OCI-LY1 (cell line): ENCODE data around the gene RAB6C.
"Not testable (repeated sequence)": the region's sequence is repeated elsewhere in the genome, so short reads cannot be mapped to it uniquely, and the experiment has no call there.

Experiments
- H2AFZ ChIP-seq: fragments of 200-600 bp; sonication (generic), shearing (Covaris generic); 2 replicates; pipeline ENCODE4 v1.6.0; 2014; ENCODE audit warnings: antibody characterized with exemption, mild to moderate bottlenecking, low read length
- H3F3A ChIP-seq: fragments of 200-600 bp; sonication (generic), shearing (Covaris generic); 2 replicates; pipeline ENCODE4 v1.6.0; 2014; ENCODE audit warnings: mild to moderate bottlenecking, antibody characterized with exemption, low read length, moderate library complexity; ENCODE audit not compliant: insufficient read depth
- H3K27ac ChIP-seq: fragments of 200-600 bp; sonication (generic); 2 replicates; pipeline ENCODE4 v1.5.1; 2014; ENCODE audit warnings: low read length, mixed run types, mild to moderate bottlenecking, low read depth; ENCODE audit not compliant: poor library complexity, severe bottlenecking
- H3K27me3 ChIP-seq: fragments of 200-600 bp; sonication (generic); 2 replicates; pipeline ENCODE4 v1.6.0; 2014; ENCODE audit warnings: antibody characterized with exemption, mild to moderate bottlenecking, low read length, moderate library complexity; ENCODE audit not compliant: insufficient read depth
- H3K36me3 ChIP-seq: fragments of 200-600 bp; sonication (generic); 2 replicates; pipeline ENCODE4 v1.6.1; 2014; ENCODE audit warnings: mild to moderate bottlenecking, antibody characterized with exemption, low read length, moderate library complexity, mixed read lengths; ENCODE audit not compliant: insufficient read depth
- H3K4me1 ChIP-seq: fragments of 200-600 bp; sonication (generic); 2 replicates; pipeline ENCODE4 v1.5.1; 2014; ENCODE audit warnings: mild to moderate bottlenecking, low read length, moderate library complexity; ENCODE audit not compliant: insufficient read depth, severe bottlenecking
- H3K4me2 ChIP-seq: fragments of 200-600 bp; sonication (generic), shearing (Covaris generic); 2 replicates; pipeline ENCODE4 v1.6.1; 2014; ENCODE audit warnings: low read length
- H3K4me3 ChIP-seq: fragments of 200-600 bp; sonication (generic); 2 replicates; pipeline ENCODE4 v1.5.1; 2014; ENCODE audit warnings: low read length, low read depth, mild to moderate bottlenecking, mixed read lengths; ENCODE audit not compliant: poor library complexity, severe bottlenecking
- H3K79me2 ChIP-seq: fragments of 200-600 bp; shearing (Covaris generic); 2 replicates; pipeline ENCODE4 v1.6.1; 2016; ENCODE audit warnings: mixed run types, low read length, mixed read lengths; ENCODE audit not compliant: insufficient read depth
- H3K9ac ChIP-seq: fragments of 200-600 bp; sonication (generic), shearing (Covaris generic); 2 replicates; pipeline ENCODE4 v1.6.1; 2014; ENCODE audit warnings: mild to moderate bottlenecking, low read length, mixed read lengths
- H3K9me2 ChIP-seq: fragments of 200-600 bp; sonication (generic), shearing (Covaris generic); 2 replicates; pipeline ENCODE4 v1.6.1; 2014; ENCODE audit warnings: low read depth, mild to moderate bottlenecking, low read length, mixed read lengths
- H3K9me3 ChIP-seq: fragments of 200-600 bp; shearing (Covaris generic); 2 replicates; pipeline ENCODE4 v1.6.1; 2014; ENCODE audit warnings: low read length, mixed read lengths
- H4K20me1 ChIP-seq: fragments of 200-600 bp; sonication (generic), shearing (Covaris generic); 2 replicates; pipeline ENCODE4 v1.6.0; 2016; ENCODE audit warnings: mild to moderate bottlenecking, low read length; ENCODE audit not compliant: insufficient read depth
- EZH2 ChIP-seq: fragments of 200-600 bp; sonication (generic), shearing (Covaris generic); IDR thresholded peaks from 2 replicates; pipeline ENCODE4 v1.8.0; 2017; ENCODE audit warnings: borderline replicate concordance, mixed run types, mild to moderate bottlenecking, antibody characterized with exemption, low read length, moderate library complexity, mixed read lengths
- TF ChIP-seq, protein P1 (sequence below): fragments of 200-600 bp; sonication (generic), shearing (Covaris generic); IDR thresholded peaks from 2 replicates; pipeline ENCODE4 v1.5.1; 2017; ENCODE audit warnings: mild to moderate bottlenecking, antibody characterized with exemption, low read length, moderate library complexity, mixed read lengths

RAB6C gene

DNA sequence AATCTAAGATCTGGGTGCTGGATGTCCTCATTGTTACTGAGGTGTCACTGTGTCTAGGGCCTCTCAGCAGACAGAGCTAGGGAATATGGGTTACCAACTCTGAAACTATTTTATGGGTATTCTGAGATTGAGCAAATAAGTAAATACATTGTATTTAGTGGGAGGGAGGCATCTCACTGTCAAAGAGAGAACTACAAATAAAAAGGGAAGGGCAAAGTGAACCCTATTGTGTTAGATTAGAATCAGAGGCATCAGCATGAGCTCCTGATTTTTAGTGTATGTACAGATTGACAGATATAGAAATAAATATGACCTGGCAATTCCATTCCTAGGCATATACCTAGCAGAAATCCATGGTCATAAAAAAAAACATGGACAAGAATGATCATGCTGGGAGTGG is 33.9 kb upstream of the RAB6C start:
- Histone ChIP-seq H3K27me3 (no peaks in the 10 kb centered on the region), H3K4me2 (no peak overlapping the region), H3K36me3 (no peaks in the 10 kb centered on the region), H3K9me2 (no peaks in the 10 kb centered on the region), H3K4me1 (no peaks in the 10 kb centered on the region), H2AFZ (no peak overlapping the region), H3K9ac (no peak overlapping the region), H3K4me3 (no peak overlapping the region), H4K20me1 (no peaks in the 10 kb centered on the region), H3K27ac (no peak overlapping the region), H3F3A (no peaks in the 10 kb centered on the region), H3K79me2 (no peaks in the 10 kb centered on the region), H3K9me3 (no peaks in the 10 kb centered on the region)
- TF ChIP-seq, protein P1, sequence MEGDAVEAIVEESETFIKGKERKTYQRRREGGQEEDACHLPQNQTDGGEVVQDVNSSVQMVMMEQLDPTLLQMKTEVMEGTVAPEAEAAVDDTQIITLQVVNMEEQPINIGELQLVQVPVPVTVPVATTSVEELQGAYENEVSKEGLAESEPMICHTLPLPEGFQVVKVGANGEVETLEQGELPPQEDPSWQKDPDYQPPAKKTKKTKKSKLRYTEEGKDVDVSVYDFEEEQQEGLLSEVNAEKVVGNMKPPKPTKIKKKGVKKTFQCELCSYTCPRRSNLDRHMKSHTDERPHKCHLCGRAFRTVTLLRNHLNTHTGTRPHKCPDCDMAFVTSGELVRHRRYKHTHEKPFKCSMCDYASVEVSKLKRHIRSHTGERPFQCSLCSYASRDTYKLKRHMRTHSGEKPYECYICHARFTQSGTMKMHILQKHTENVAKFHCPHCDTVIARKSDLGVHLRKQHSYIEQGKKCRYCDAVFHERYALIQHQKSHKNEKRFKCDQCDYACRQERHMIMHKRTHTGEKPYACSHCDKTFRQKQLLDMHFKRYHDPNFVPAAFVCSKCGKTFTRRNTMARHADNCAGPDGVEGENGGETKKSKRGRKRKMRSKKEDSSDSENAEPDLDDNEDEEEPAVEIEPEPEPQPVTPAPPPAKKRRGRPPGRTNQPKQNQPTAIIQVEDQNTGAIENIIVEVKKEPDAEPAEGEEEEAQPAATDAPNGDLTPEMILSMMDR, result no peak
- TF ChIP-seq EZH2, result no peak

DNA sequence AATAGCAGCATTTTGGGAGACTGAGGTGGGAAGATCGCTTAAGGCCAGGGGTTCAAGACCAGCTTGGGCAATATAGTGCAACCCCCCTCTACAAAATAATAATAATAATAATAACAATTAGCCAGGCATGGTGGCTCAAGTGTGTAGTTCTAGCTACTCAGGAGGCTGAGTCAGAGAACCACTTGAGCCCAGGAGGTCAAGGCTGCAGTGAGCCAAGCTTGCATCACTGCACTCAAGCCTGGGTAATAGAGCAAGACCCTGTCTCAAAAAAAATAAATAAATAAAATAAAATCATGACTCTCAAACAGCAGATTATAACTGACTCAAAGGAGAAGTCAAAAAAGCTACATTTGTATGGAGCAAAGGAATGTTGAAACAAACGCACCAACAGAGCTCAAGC is 31.8 kb upstream of the RAB6C start:
- H4K20me1 ChIP-seq, H3K9me2 ChIP-seq, H3K36me3 ChIP-seq, H2AFZ ChIP-seq, H3K27ac ChIP-seq, H3K4me3 ChIP-seq, H3K79me2 ChIP-seq, H3K9ac ChIP-seq, H3F3A ChIP-seq, H3K4me1 ChIP-seq, H3K4me2 ChIP-seq, H3K27me3 ChIP-seq, H3K9me3 ChIP-seq: not testable (repeated sequence)

- not testable (repeated sequence) for H3K4me1 ChIP-seq, H3K27ac ChIP-seq, H3K79me2 ChIP-seq, H3K9me2 ChIP-seq, H3K4me2 ChIP-seq, H4K20me1 ChIP-seq, H3K4me3 ChIP-seq, H3K9me3 ChIP-seq, H3K36me3 ChIP-seq, H3K27me3 ChIP-seq, H3K9ac ChIP-seq, H2AFZ ChIP-seq, H3F3A ChIP-seq
Observed at GRCh38 chr2:129956171-129956570, 23.3 kb upstream of the RAB6C start.

DNA sequence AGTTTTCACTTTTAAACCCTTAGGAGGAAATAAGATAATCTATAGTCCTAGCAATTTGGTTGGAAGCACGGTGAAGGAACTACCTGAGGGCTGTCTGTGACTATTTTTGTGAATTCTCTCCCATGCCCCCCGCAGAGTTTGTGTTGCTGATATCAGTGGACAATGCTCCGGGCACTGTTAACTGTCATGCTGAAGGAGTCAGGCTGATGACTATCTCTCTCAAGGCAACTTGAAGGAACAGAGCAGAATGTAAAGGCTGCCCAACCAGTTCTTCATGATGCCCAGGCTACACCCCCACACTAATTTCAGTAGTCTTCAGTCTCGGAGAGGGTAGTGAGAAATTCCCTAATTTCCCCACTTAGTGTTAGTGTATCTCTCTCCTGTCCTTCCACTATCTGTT is 21.6 kb upstream of the RAB6C start:
- Histone ChIP-seq H3K4me3 (no peak overlapping the region), H3K4me1 (no peaks in the 10 kb centered on the region), H3K4me2 (no peak overlapping the region), H3K27ac (no peak overlapping the region), H2AFZ (no peak overlapping the region), H4K20me1 (no peaks in the 10 kb centered on the region), H3K79me2 (no peaks in the 10 kb centered on the region), H3K9me2 (no peaks in the 10 kb centered on the region), H3K36me3 (no peaks in the 10 kb centered on the region), H3F3A (no peaks in the 10 kb centered on the region), H3K27me3 (no peaks in the 10 kb centered on the region), H3K9me3 (no peaks in the 10 kb centered on the region), H3K9ac (no peak overlapping the region)
- TF ChIP-seq, protein P1, result no peak
- TF ChIP-seq EZH2, result no peak

DNA sequence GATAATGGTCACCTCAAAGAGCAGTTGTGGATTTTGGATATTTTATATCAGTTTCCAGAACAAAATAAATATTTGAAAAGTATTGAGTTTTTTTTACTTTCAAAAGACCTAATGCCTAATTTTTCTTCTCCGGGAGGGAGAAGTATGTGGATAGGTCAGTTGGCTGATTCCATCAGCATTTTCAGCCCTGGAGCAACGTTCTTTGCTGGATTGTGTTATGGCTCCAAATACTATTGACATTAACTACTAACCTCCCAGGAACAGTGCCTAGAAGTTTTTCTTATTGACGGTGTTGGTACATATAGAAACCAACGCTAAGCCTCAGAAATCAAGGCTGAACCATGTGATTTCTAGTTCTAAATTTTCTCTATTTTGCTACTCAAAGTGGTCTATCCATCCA is 20.7 kb upstream of the RAB6C start:
- not testable (repeated sequence) for H3K4me2 ChIP-seq, H3F3A ChIP-seq, H3K9ac ChIP-seq, H3K9me2 ChIP-seq, H3K27me3 ChIP-seq, H3K9me3 ChIP-seq, H3K27ac ChIP-seq, H3K4me1 ChIP-seq, H3K79me2 ChIP-seq, H2AFZ ChIP-seq, H3K4me3 ChIP-seq, H4K20me1 ChIP-seq, H3K36me3 ChIP-seq

GRCh38 chr2:129968605-129969004 is 10.9 kb upstream of the RAB6C start:
- not testable (repeated sequence) for H3K4me2 ChIP-seq, H3K9ac ChIP-seq

More at GRCh38 chr2:129968605-129969004, 10.9 kb upstream of the RAB6C start:
- H3K36me3 ChIP-seq, H3K79me2 ChIP-seq, H3F3A ChIP-seq, H2AFZ ChIP-seq, H3K27ac ChIP-seq, H3K4me3 ChIP-seq, H4K20me1 ChIP-seq, H3K4me1 ChIP-seq, H3K27me3 ChIP-seq, H3K9me2 ChIP-seq, H3K9me3 ChIP-seq: not testable (repeated sequence)
